Pancreas (tissue), 10 donors: ENCODE results near the gene PACS2. TPM values are rescaled to one million over a fixed set of nuclear protein-coding genes. Genes with fewer than 3 reads are reported as not detected.

Source experiments
- ATAC-seq, 4 donors: fragments of 200-7000 bp; cut with Tn5 transposase; one replicate each; pipeline versions ENCODE4 v1.8.0 to v1.9.1; 2020; ENCODE audit warnings: mild to moderate bottlenecking in 4 of 4, moderate library complexity in 4 of 4
- DNase-seq, 6 donors: peaks; one replicate each; pipeline ENCODE4 v3.0.0-alpha.2; 2020
- FAIRE-seq: peaks from 2 replicates; lab custom pipeline; 2012; peaks lifted over from hg19 to GRCh38; lab: Jason Lieb, UNC
- H3K27ac ChIP-seq, 4 donors: fragments of 200-600 bp; sonication (generic); 1 replicate in 3 of 4; 2 replicates in 1 of 4; pipeline versions ENCODE4 v1.5.0 to v1.8.0; 2020
- H3K27me3 ChIP-seq, 4 donors: fragments of 200-600 bp; one replicate each; pipeline ENCODE4 v1.8.0; 2021
- H3K36me3 ChIP-seq, 3 donors: fragments of 200-600 bp; sonication (generic) in 1 of 3; one replicate each; pipeline versions ENCODE4 v1.5.0 to v1.8.0; 2020 to 2021
- H3K4me1 ChIP-seq, 3 donors: fragments of 200-600 bp; one replicate each; pipeline ENCODE4 v1.8.0; 2021
- H3K4me3 ChIP-seq, 4 donors: fragments of 200-600 bp; sonication (generic) in 2 of 4; one replicate each; pipeline versions ENCODE4 v1.5.0 to v1.8.0; 2020 to 2021
- H3K9me3 ChIP-seq, 4 donors: fragments of 200-600 bp; one replicate each; pipeline ENCODE4 v1.8.0; 2021
- CTCF ChIP-seq, 4 donors: fragments of 200-600 bp; sonication (generic) in 3 of 4; IDR thresholded peaks; one replicate each; pipeline versions ENCODE4 v1.5.0 to v1.8.0; 2021; ENCODE audit warnings: antibody characterized with exemption in 4 of 4
- WGBS, 2 donors: extraction: QIAGEN DNeasy Blood & Tissue Kit; methylation state at CpG; one replicate each; pipeline ENCODE4 v1.1.7; 2013; 5-methylcytosine and 5-hydroxymethylcytosine counted together
- intact Hi-C, 3 donors: fragments of 100-400 bp; cut with DNase I; formaldehyde crosslinking; loops; one replicate each; pipeline versions ENCODE4 v1.11.1 to v1.14.2; 2022
- polyA plus RNA-seq, 2 donors: library from polyadenylated mRNA; stranded (reverse); fragments of 200-250 nt; gene quantifications; one replicate each; pipeline ENCODE4 v1.2.3, GENCODE V29; 2013
- total RNA-seq, 6 donors: library from RNA; stranded (reverse); fragmentation: NEBNext Ultra II Directional in 4 of 6; extraction: Animal tissue kit (Norgen Biotek cat#: 25700) in 4 of 6; gene quantifications; one replicate each; pipeline versions ENCODE4 v1.2.1 to v1.2.4, GENCODE V29; 2021 to 2023
- donor health status: healthy with polysubstance abuse.
- donor health status: DM: no; HTN: no; CAD: no; lungs with moderate emphysema.
- donor health status: DM: no; HTN: no; CAD: no.
- donor health status: control.
- donor health status: control.
- donor health status: Bipolar disorder and iron deficiency.
- donor health status: DM: yes; HTN: yes; CAD: no.
- donor health status: DM: no; HTN: no; CAD: no.
- donor health status: DM: no; HTN: no; CAD: no.
- donor health status: DM: yes; HTN: yes; CAD: no.

Gene PACS2
- total and polyA plus RNA-seq, 8 donors: 36.9 to 128 (median 49.3) TPM

GRCh38 chr14:105324080-105324778 is 9.7 kb downstream of the PACS2 start:
- no peak overlapping the region for H3K27ac ChIP-seq
- intact Hi-C loops: no loop called here
- no peak for FAIRE-seq
- H3K4me1 ChIP-seq: peaks cover 0 to 3% (median 0%) of the 10 kb centered on the region in 3 donors
- no peaks in the 10 kb centered on the region for H3K9me3 ChIP-seq
- no peak for TF ChIP-seq CTCF (IDR thresholded peaks at IDR 0.05)
- H3K4me3 ChIP-seq: no peak overlapping the region
- peak in 3 of 4 donors; percentile 19 to 59 (median 37) for ATAC-seq
- 87 to 90% methylated on average over 29 to 30 of the region's 30 CpGs for WGBS, 2 donors
- H3K36me3 ChIP-seq: no peaks in the 10 kb centered on the region
- H3K27me3 ChIP-seq: no peaks in the 10 kb centered on the region
- no peak for DNase-seq

- 73 to 79% methylated on average over 11 to 12 of the region's 12 CpGs for WGBS, 2 donors
- peak in 1 of 6 donors; percentile 10 for DNase-seq
- no peak for TF ChIP-seq CTCF (IDR thresholded peaks at IDR 0.05)
- intact Hi-C loops: no loop called here
- no peaks in the 10 kb centered on the region for H3K27me3 ChIP-seq
- no peak overlapping the region for H3K27ac ChIP-seq
- H3K4me3 ChIP-seq: no peak overlapping the region
- H3K4me1 ChIP-seq: peaks cover 0 to 3% (median 0%) of the 10 kb centered on the region in 3 donors
- no peaks in the 10 kb centered on the region for H3K9me3 ChIP-seq
- no peak for FAIRE-seq
- ATAC-seq: no peak
- H3K36me3 ChIP-seq: no peaks in the 10 kb centered on the region
These were observed 10.3 kb downstream of the PACS2 start for GRCh38 chr14:105324871-105325270.

- Histone ChIP-seq H3K9me3 (no peaks in the 10 kb centered on the region), H3K36me3 (no peaks in the 10 kb centered on the region), H3K27me3 (no peaks in the 10 kb centered on the region), H3K4me3 (no peak overlapping the region), H3K27ac (no peak overlapping the region), H3K4me1 (peaks cover 0 to 3% (median 0%) of the 10 kb centered on the region in 3 donors)
- TF ChIP-seq CTCF (IDR thresholded peaks at IDR 0.05): no peak
- intact Hi-C loops: no loop called here
- DNase-seq (peak in 1 of 6 donors; percentile 12), ATAC-seq (peak in 1 of 4 donors; percentile 9), FAIRE-seq (no peak)
- WGBS, 2 donors: 72 to 76% methylated on average over 9 of the region's 9 CpGs
These were observed 10.8 kb downstream of the PACS2 start for GRCh38 chr14:105325303-105325702.

GRCh38 chr14:105325716-105326567 is 11.4 kb downstream of the PACS2 start:
- ATAC-seq: no peak
- H3K4me3 ChIP-seq: no peak overlapping the region
- FAIRE-seq: no peak
- no peaks in the 10 kb centered on the region for H3K36me3 ChIP-seq
- H3K27me3 ChIP-seq: no peaks in the 10 kb centered on the region
- H3K9me3 ChIP-seq: no peaks in the 10 kb centered on the region
- TF ChIP-seq CTCF (IDR thresholded peaks at IDR 0.05): no peak
- WGBS, 2 donors: 81 to 84% methylated on average over 23 to 27 of the region's 27 CpGs
- peak in 1 of 6 donors; percentile 11 for DNase-seq
- H3K27ac ChIP-seq: no peak overlapping the region
- peaks cover 0 to 3% (median 0%) of the 10 kb centered on the region in 3 donors for H3K4me1 ChIP-seq
- intact Hi-C loops: no loop called here
